Neural cell (in vitro differentiated cells): ENCODE results near the gene ABCA13. TPM values are rescaled to one million over a fixed set of nuclear protein-coding genes. Genes with fewer than 3 reads are reported as not detected.

Experiments used
- H2AFZ ChIP-seq: fragments of 200-600, 300-800 bp; sonication (generic), shearing (Covaris generic); 2 replicates; pipeline ENCODE4 v1.6.0; 2014; ENCODE audit warnings: low read depth, mild to moderate bottlenecking, antibody characterized with exemption, low read length, moderate library complexity
- H3F3A ChIP-seq: fragments of 200-600 bp; shearing (Covaris generic); 2 replicates; pipeline ENCODE4 v1.6.1; 2016; ENCODE audit warnings: mild to moderate bottlenecking, moderate library complexity, mixed read lengths, antibody characterized with exemption, low read length; ENCODE audit not compliant: insufficient read depth, poor library complexity, severe bottlenecking
- H3K27ac ChIP-seq: fragments of 200-600, 300-800 bp; sonication (generic), shearing (Covaris generic); 2 replicates; pipeline ENCODE4 v1.5.1; 2014; ENCODE audit warnings: mild to moderate bottlenecking, low read length, moderate library complexity
- H3K27me3 ChIP-seq: fragments of 300-800, 200-600 bp; sonication (generic), shearing (Covaris generic); 2 replicates; pipeline ENCODE4 v1.6.0; 2014; ENCODE audit warnings: mild to moderate bottlenecking, low read depth, low read length, moderate library complexity; ENCODE audit not compliant: insufficient read depth
- H3K36me3 ChIP-seq: fragments of 300-800, 200-600 bp; sonication (generic), shearing (Covaris generic); 2 replicates; pipeline ENCODE4 v1.5.1; 2014; ENCODE audit warnings: mild to moderate bottlenecking, antibody characterized with exemption, low read length, moderate library complexity; ENCODE audit not compliant: insufficient read depth
- H3K4me2 ChIP-seq: fragments of 300-800, 200-600 bp; sonication (generic), shearing (Covaris generic); 2 replicates; pipeline ENCODE4 v1.6.0; 2014; ENCODE audit warnings: mild to moderate bottlenecking, low read length
- H3K4me3 ChIP-seq: fragments of 300-800, 200-600 bp; sonication (generic), shearing (Covaris generic); 2 replicates; pipeline ENCODE4 v1.5.1; 2014; ENCODE audit warnings: mild to moderate bottlenecking, low read length, moderate library complexity
- H3K79me2 ChIP-seq: fragments of 200-600 bp; shearing (Covaris generic); replicated peaks from 2 replicates; pipeline ENCODE4 v1.6.0; 2014; ENCODE audit warnings: mild to moderate bottlenecking, low read length, moderate library complexity; ENCODE audit not compliant: insufficient read depth
- H3K9ac ChIP-seq: fragments of 300-800, 200-600 bp; sonication (generic), shearing (Covaris generic); 2 replicates; pipeline ENCODE4 v1.6.1; 2016; ENCODE audit warnings: mild to moderate bottlenecking, low read length, mixed read lengths
- H3K9me2 ChIP-seq: fragments of 200-600 bp; shearing (Covaris generic); 2 replicates; pipeline ENCODE4 v1.6.1; 2016; ENCODE audit warnings: mild to moderate bottlenecking, low read length, mixed read lengths; ENCODE audit not compliant: insufficient read depth
- H3K9me3 ChIP-seq: fragments of 200-600, 300-800 bp; sonication (generic), shearing (Covaris generic); 2 replicates; pipeline ENCODE4 v1.6.1; 2016; ENCODE audit warnings: mild to moderate bottlenecking, mixed run types, low read length, moderate library complexity, mixed read lengths
- H4K20me1 ChIP-seq: fragments of 200-600 bp; shearing (Covaris generic); 2 replicates; pipeline ENCODE4 v1.6.1; 2016; ENCODE audit warnings: mild to moderate bottlenecking, mixed run types; ENCODE audit not compliant: insufficient read depth
- CTCF ChIP-seq: fragments of 450-650 bp; IDR thresholded peaks from 2 replicates; pipeline ENCODE4 v1.5.1; 2014; ENCODE audit warnings: antibody characterized with exemption, mild to moderate bottlenecking, moderate library complexity; ENCODE audit not compliant: poor library complexity, severe bottlenecking
- EP300 ChIP-seq: fragments of 450-650 bp; conservative IDR thresholded peaks from 2 replicates; pipeline ENCODE4 v1.6.1; 2014; ENCODE audit warnings: antibody characterized with exemption, mild to moderate bottlenecking, moderate library complexity; ENCODE audit not compliant: poor library complexity, severe bottlenecking
- EZH2 ChIP-seq: fragments of 200-600, 300-800 bp; shearing (Covaris generic), sonication (generic); IDR thresholded peaks from 2 replicates; pipeline ENCODE4 v1.6.1; 2014; ENCODE audit warnings: antibody characterized with exemption, low read length, borderline replicate concordance, mild to moderate bottlenecking; ENCODE audit not compliant: insufficient read depth, poor library complexity, severe bottlenecking
- MXI1 ChIP-seq: fragments of 450-650 bp; conservative IDR thresholded peaks from 2 replicates; pipeline ENCODE4 v1.6.1; 2014; ENCODE audit warnings: antibody characterized with exemption, mild to moderate bottlenecking; ENCODE audit not compliant: poor library complexity, severe bottlenecking
- POLR2AphosphoS5 ChIP-seq: IDR thresholded peaks from 2 replicates; pipeline ENCODE4 v1.6.1; 2012
- RAD21 ChIP-seq: fragments of 450-650 bp; conservative IDR thresholded peaks from 2 replicates; pipeline ENCODE4 v1.6.1; 2014; ENCODE audit warnings: antibody characterized with exemption, mild to moderate bottlenecking, moderate library complexity
- SMC3 ChIP-seq: fragments of 450-650 bp; conservative IDR thresholded peaks from 2 replicates; pipeline ENCODE4 v1.6.1; 2014; ENCODE audit warnings: antibody characterized with exemption, mild to moderate bottlenecking, moderate library complexity; ENCODE audit not compliant: poor library complexity
- TAF1 ChIP-seq: IDR thresholded peaks from 2 replicates; pipeline ENCODE4 v1.6.1; 2012; ENCODE audit warnings: low read depth
- polyA plus RNA-seq: library from polyadenylated mRNA; depleted of rRNA; stranded (reverse); fragments of >200 nt; gene quantifications from 2 replicates; pipeline ENCODE4 v1.2.3, GENCODE V29; 2014
- TF ChIP-seq, protein P1 (sequence below): IDR thresholded peaks from 2 replicates; pipeline ENCODE4 v1.6.1; 2012; ENCODE audit warnings: borderline replicate concordance

Gene ABCA13
- polyA plus RNA-seq, 1 donor from 2014 or later, result 0.20 TPM

DNA sequence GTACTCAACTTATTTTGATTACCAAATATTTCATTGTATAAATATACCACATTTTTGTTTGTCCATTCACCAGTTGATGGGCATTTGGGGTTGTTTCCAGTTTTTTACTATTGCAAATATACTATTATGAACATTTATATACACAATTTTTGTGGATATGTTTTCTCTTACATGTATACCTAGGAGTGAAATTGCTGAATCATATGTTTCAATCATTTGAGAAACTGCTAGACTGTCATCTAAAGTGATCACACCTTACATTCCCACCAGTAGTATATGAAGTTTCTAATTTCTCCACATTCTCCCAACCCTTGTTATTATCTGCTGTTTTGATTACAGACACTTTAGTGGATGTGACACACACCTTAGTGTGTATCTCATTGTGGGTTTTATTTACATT is 257.9 kb downstream of the ABCA13 start:
- Histone ChIP-seq H3K36me3 (no peaks in the 10 kb centered on the region), H3K4me3 (no peak overlapping the region), H4K20me1 (no peaks in the 10 kb centered on the region), H2AFZ (no peak overlapping the region), H3K27ac (no peak overlapping the region), H3K9ac (no peak overlapping the region), H3K27me3 (no peaks in the 10 kb centered on the region), H3K9me3 (no peaks in the 10 kb centered on the region), H3K4me2 (no peak overlapping the region), H3K79me2 (no peaks in the 10 kb centered on the region), H3K9me2 (no peaks in the 10 kb centered on the region), H3F3A (no peaks in the 10 kb centered on the region)
- TF ChIP-seq CTCF (no peak), RAD21 (no peak), EP300 (no peak), MXI1 (no peak), SMC3 (no peak), TAF1 (no peak), EZH2 (no peak), POLR2AphosphoS5 (no peak)
- TF ChIP-seq, protein P1, sequence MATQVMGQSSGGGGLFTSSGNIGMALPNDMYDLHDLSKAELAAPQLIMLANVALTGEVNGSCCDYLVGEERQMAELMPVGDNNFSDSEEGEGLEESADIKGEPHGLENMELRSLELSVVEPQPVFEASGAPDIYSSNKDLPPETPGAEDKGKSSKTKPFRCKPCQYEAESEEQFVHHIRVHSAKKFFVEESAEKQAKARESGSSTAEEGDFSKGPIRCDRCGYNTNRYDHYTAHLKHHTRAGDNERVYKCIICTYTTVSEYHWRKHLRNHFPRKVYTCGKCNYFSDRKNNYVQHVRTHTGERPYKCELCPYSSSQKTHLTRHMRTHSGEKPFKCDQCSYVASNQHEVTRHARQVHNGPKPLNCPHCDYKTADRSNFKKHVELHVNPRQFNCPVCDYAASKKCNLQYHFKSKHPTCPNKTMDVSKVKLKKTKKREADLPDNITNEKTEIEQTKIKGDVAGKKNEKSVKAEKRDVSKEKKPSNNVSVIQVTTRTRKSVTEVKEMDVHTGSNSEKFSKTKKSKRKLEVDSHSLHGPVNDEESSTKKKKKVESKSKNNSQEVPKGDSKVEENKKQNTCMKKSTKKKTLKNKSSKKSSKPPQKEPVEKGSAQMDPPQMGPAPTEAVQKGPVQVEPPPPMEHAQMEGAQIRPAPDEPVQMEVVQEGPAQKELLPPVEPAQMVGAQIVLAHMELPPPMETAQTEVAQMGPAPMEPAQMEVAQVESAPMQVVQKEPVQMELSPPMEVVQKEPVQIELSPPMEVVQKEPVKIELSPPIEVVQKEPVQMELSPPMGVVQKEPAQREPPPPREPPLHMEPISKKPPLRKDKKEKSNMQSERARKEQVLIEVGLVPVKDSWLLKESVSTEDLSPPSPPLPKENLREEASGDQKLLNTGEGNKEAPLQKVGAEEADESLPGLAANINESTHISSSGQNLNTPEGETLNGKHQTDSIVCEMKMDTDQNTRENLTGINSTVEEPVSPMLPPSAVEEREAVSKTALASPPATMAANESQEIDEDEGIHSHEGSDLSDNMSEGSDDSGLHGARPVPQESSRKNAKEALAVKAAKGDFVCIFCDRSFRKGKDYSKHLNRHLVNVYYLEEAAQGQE, result no peak

- H3K9me3 ChIP-seq, result no peaks in the 10 kb centered on the region
- H3K36me3 ChIP-seq, result no peaks in the 10 kb centered on the region
- H3K9ac ChIP-seq, result no peak overlapping the region
- H3K79me2 ChIP-seq, result no peaks in the 10 kb centered on the region
- H3K27ac ChIP-seq, result no peak overlapping the region
- no peak overlapping the region for H2AFZ ChIP-seq
- no peaks in the 10 kb centered on the region for H3F3A ChIP-seq
- H3K4me2 ChIP-seq, result no peak overlapping the region
- no peak overlapping the region for H3K4me3 ChIP-seq
- no peaks in the 10 kb centered on the region for H3K27me3 ChIP-seq
- no peak for TF ChIP-seq POLR2AphosphoS5
- no peak for TF ChIP-seq MXI1
- no peak for TF ChIP-seq CTCF
- no peak for TF ChIP-seq RAD21
- no peak for TF ChIP-seq EP300
- no peak for TF ChIP-seq TAF1
- TF ChIP-seq SMC3, result no peak
- TF ChIP-seq, protein P1, result no peak
- TF ChIP-seq EZH2, result no peak
- no peaks in the 10 kb centered on the region for H4K20me1 ChIP-seq
- no peaks in the 10 kb centered on the region for H3K9me2 ChIP-seq
Observed at GRCh38 chr7:48438206-48438605, 266.9 kb downstream of the ABCA13 start.
